Stimulated activated naive B cell treated with anti-CD40 and anti-IgM and Interleukin-4, amounts not matched to agents 10 μg/mL and 1 μg/mL and 100 μg/mL, for 72 hours (primary cell): ENCODE results near the gene DIAPH3.

Source experiments
- ATAC-seq, 2 donors: fragments of 150-1000 bp; cut with Tn5 transposase; replicated peaks; 2 replicates each; pipeline ENCODE4 v1.10.0; 2021; ENCODE audit warnings: moderate library complexity in 1 of 2
- DNase-seq: peaks from one replicate; pipeline ENCODE4 v3.0.0; 2021
- H3K27ac Mint-ChIP-seq: one replicate; pipeline ENCODE4 v1.8.0; 2022; ENCODE audit warnings: mild to moderate bottlenecking, mixed read lengths
- H3K27me3 Mint-ChIP-seq, 2 donors: one replicate each; pipeline ENCODE4 v1.8.0; 2022; ENCODE audit warnings: mixed read lengths in 2 of 2
- H3K36me3 Mint-ChIP-seq, 2 donors: one replicate each; pipeline ENCODE4 v1.8.0; 2022; ENCODE audit warnings: mixed read lengths in 2 of 2, mild to moderate bottlenecking in 1 of 2
- H3K4me1 Mint-ChIP-seq, 2 donors: one replicate each; pipeline ENCODE4 v1.8.0; 2022; ENCODE audit warnings: mixed read lengths in 2 of 2, mild to moderate bottlenecking in 1 of 2
- H3K4me3 Mint-ChIP-seq, 2 donors: one replicate each; pipeline ENCODE4 v1.8.0; 2022; ENCODE audit warnings: mild to moderate bottlenecking in 2 of 2, mixed read lengths in 2 of 2, moderate library complexity in 1 of 2
- H3K9me3 Mint-ChIP-seq, 2 donors: one replicate each; pipeline ENCODE4 v1.8.0; 2022; ENCODE audit warnings: mixed read lengths in 2 of 2, mild to moderate bottlenecking in 1 of 2

The DIAPH3 gene

GRCh38 chr13:60167121-60167520 is 3.4 kb upstream of the DIAPH3 start:
- Mint-ChIP-seq H3K4me3 (no peak overlapping the region), H3K9me3 (no peaks in the 10 kb centered on the region), H3K36me3 (peaks cover 0 to 8% of the 10 kb centered on the region in 2 donors), H3K27me3 (peaks cover 0 to 4% of the 10 kb centered on the region in 2 donors), H3K4me1 (peaks cover 14 to 24% of the 10 kb centered on the region in 2 donors), H3K27ac (no peak overlapping the region)
- DNase-seq (no peak), ATAC-seq (no peak)

GRCh38 chr13:60165391-60166099 is 1.8 kb upstream of the DIAPH3 start:
- H3K4me3 Mint-ChIP-seq: no peak overlapping the region
- H3K4me1 Mint-ChIP-seq: peaks cover 14 to 24% of the 10 kb centered on the region in 2 donors
- H3K27ac Mint-ChIP-seq: peak overlapping the region; percentile 14
- H3K27me3 Mint-ChIP-seq: peaks cover 6 to 7% of the 10 kb centered on the region in 2 donors
- peaks cover 0 to 3% of the 10 kb centered on the region in 2 donors for H3K9me3 Mint-ChIP-seq
- ATAC-seq (no peak), DNase-seq (no peak)
- H3K36me3 Mint-ChIP-seq: peaks cover 0 to 8% of the 10 kb centered on the region in 2 donors

- no peak for DNase-seq
- peak overlapping the region; percentile 92 to 99 for H3K4me3 Mint-ChIP-seq
- H3K4me1 Mint-ChIP-seq: peaks cover 14 to 24% of the 10 kb centered on the region in 2 donors
- peak overlapping the region; percentile 95 for H3K27ac Mint-ChIP-seq
- peak; percentile 27 to 31 for ATAC-seq
- H3K36me3 Mint-ChIP-seq: peaks cover 0 to 8% of the 10 kb centered on the region in 2 donors
- peaks cover 6 to 7% of the 10 kb centered on the region in 2 donors for H3K27me3 Mint-ChIP-seq
- peaks cover 0 to 3% of the 10 kb centered on the region in 2 donors for H3K9me3 Mint-ChIP-seq
Measured at GRCh38 chr13:60164234-60164889, 634 bp upstream of the DIAPH3 start.

GRCh38 chr13:60162096-60162495 is 1.6 kb downstream of the DIAPH3 start:
- Mint-ChIP-seq H3K36me3 (peaks cover 0 to 9% of the 10 kb centered on the region in 2 donors), H3K27me3 (peaks cover 6 to 7% of the 10 kb centered on the region in 2 donors), H3K27ac (no peak overlapping the region), H3K4me3 (no peak overlapping the region), H3K9me3 (peaks cover 0 to 6% of the 10 kb centered on the region in 2 donors), H3K4me1 (peaks cover 14 to 24% of the 10 kb centered on the region in 2 donors)
- ATAC-seq (no peak), DNase-seq (no peak)

GRCh38 chr13:60158321-60158801 is 5.4 kb downstream of the DIAPH3 start:
- ATAC-seq (no peak), DNase-seq (no peak)
- peaks cover 6 to 7% of the 10 kb centered on the region in 2 donors for H3K27me3 Mint-ChIP-seq
- no peak overlapping the region for H3K27ac Mint-ChIP-seq
- peaks cover under 1 to 1% of the 10 kb centered on the region in 2 donors for H3K4me1 Mint-ChIP-seq
- H3K9me3 Mint-ChIP-seq: peaks cover 0 to 6% of the 10 kb centered on the region in 2 donors
- H3K36me3 Mint-ChIP-seq: peaks cover 0 to 5% of the 10 kb centered on the region in 2 donors
- H3K4me3 Mint-ChIP-seq: no peak overlapping the region

- Mint-ChIP-seq H3K27me3 (peaks cover under 1 to 1% of the 10 kb centered on the region in 2 donors), H3K4me3 (no peak overlapping the region), H3K36me3 (peaks cover 0 to 5% of the 10 kb centered on the region in 2 donors), H3K27ac (no peak overlapping the region), H3K4me1 (no peaks in the 10 kb centered on the region), H3K9me3 (peaks cover 0 to 3% of the 10 kb centered on the region in 2 donors)
- ATAC-seq (no peak), DNase-seq (no peak)
Measured at GRCh38 chr13:60155978-60156377, 7.8 kb downstream of the DIAPH3 start.

GRCh38 chr13:60152904-60153303 is 10.8 kb downstream of the DIAPH3 start:
- DNase-seq (no peak), ATAC-seq (no peak)
- Mint-ChIP-seq H3K36me3 (peaks cover 0 to 5% of the 10 kb centered on the region in 2 donors), H3K27ac (no peak overlapping the region), H3K4me3 (no peak overlapping the region), H3K27me3 (no peaks in the 10 kb centered on the region), H3K4me1 (peaks cover 4 to 9% of the 10 kb centered on the region in 2 donors), H3K9me3 (peaks cover 0 to 3% of the 10 kb centered on the region in 2 donors)

- Mint-ChIP-seq H3K9me3 (peaks cover 0 to 2% of the 10 kb centered on the region in 2 donors), H3K27me3 (no peaks in the 10 kb centered on the region), H3K4me3 (no peak overlapping the region), H3K36me3 (no peaks in the 10 kb centered on the region), H3K4me1 (peaks cover 4 to 9% of the 10 kb centered on the region in 2 donors), H3K27ac (no peak overlapping the region)
- ATAC-seq (no peak), DNase-seq (no peak)
Measured at GRCh38 chr13:60152114-60152513, 11.6 kb downstream of the DIAPH3 start.

GRCh38 chr13:60150538-60150937 is 13.2 kb downstream of the DIAPH3 start:
- no peak overlapping the region for H3K27ac Mint-ChIP-seq
- H3K4me3 Mint-ChIP-seq: no peak overlapping the region
- H3K4me1 Mint-ChIP-seq: peaks cover 4 to 9% of the 10 kb centered on the region in 2 donors
- no peak for DNase-seq
- H3K36me3 Mint-ChIP-seq: no peaks in the 10 kb centered on the region
- ATAC-seq: no peak
- H3K27me3 Mint-ChIP-seq: no peaks in the 10 kb centered on the region
- H3K9me3 Mint-ChIP-seq: peaks cover 0 to 2% of the 10 kb centered on the region in 2 donors

- Mint-ChIP-seq H3K9me3 (peaks cover 0 to 2% of the 10 kb centered on the region in 2 donors), H3K27ac (no peak overlapping the region), H3K4me1 (peaks cover 4 to 9% of the 10 kb centered on the region in 2 donors), H3K36me3 (no peaks in the 10 kb centered on the region), H3K4me3 (no peak overlapping the region), H3K27me3 (no peaks in the 10 kb centered on the region)
- DNase-seq: no peak
- peak in 1 of 2 donors; percentile 42 for ATAC-seq
Measured at GRCh38 chr13:60148918-60149317, 14.8 kb downstream of the DIAPH3 start.

GRCh38 chr13:60147361-60147760 is 16.4 kb downstream of the DIAPH3 start:
- Mint-ChIP-seq H3K4me3 (no peak overlapping the region), H3K4me1 (peaks cover 4 to 9% of the 10 kb centered on the region in 2 donors)

GRCh38 chr13:60146471-60146870 is 17.3 kb downstream of the DIAPH3 start:
- Mint-ChIP-seq H3K4me3 (no peak overlapping the region), H3K27ac (no peak overlapping the region), H3K4me1 (peaks cover 4 to 9% of the 10 kb centered on the region in 2 donors), H3K36me3 (no peaks in the 10 kb centered on the region), H3K9me3 (peaks cover 0 to 2% of the 10 kb centered on the region in 2 donors), H3K27me3 (no peaks in the 10 kb centered on the region)
- ATAC-seq (no peak), DNase-seq (no peak)

More at GRCh38 chr13:60147361-60147760, 16.4 kb downstream of the DIAPH3 start:
- Mint-ChIP-seq H3K27ac (no peak overlapping the region), H3K9me3 (peaks cover 0 to 2% of the 10 kb centered on the region in 2 donors), H3K36me3 (no peaks in the 10 kb centered on the region), H3K27me3 (no peaks in the 10 kb centered on the region)
- ATAC-seq: no peak
- no peak for DNase-seq

GRCh38 chr13:60143775-60144174 is 20.0 kb downstream of the DIAPH3 start:
- peaks cover 0 to 2% of the 10 kb centered on the region in 2 donors for H3K9me3 Mint-ChIP-seq

GRCh38 chr13:60139272-60139671 is 24.5 kb downstream of the DIAPH3 start:
- no peaks in the 10 kb centered on the region for H3K27me3 Mint-ChIP-seq
- ATAC-seq: no peak
- no peaks in the 10 kb centered on the region for H3K9me3 Mint-ChIP-seq
- H3K36me3 Mint-ChIP-seq: no peaks in the 10 kb centered on the region
- no peak overlapping the region for H3K4me3 Mint-ChIP-seq
- H3K27ac Mint-ChIP-seq: no peak overlapping the region
- no peak for DNase-seq
- H3K4me1 Mint-ChIP-seq: peaks cover 0 to 2% of the 10 kb centered on the region in 2 donors

More at GRCh38 chr13:60143775-60144174, 20.0 kb downstream of the DIAPH3 start:
- ATAC-seq (no peak), DNase-seq (no peak)
- H3K4me1 Mint-ChIP-seq: peaks cover 1 to 5% of the 10 kb centered on the region in 2 donors
- H3K36me3 Mint-ChIP-seq: no peaks in the 10 kb centered on the region
- no peak overlapping the region for H3K4me3 Mint-ChIP-seq
- H3K27me3 Mint-ChIP-seq: no peaks in the 10 kb centered on the region
- H3K27ac Mint-ChIP-seq: no peak overlapping the region
